Right forelimb (tissue), 1 donor: ENCODE measurements around the gene ZNF774.
A peak's percentile ranks its signal among the peaks of the same experiment; 100 is the strongest.
"Not testable (repeated sequence)": the region's sequence is repeated elsewhere in the genome, so short reads cannot be mapped to it uniquely, and the experiment has no call there.

Source experiments
- DNase-seq: peaks from one replicate; pipeline ENCODE4 v3.0.0-alpha.2; 2018

ZNF774 gene

DNA sequence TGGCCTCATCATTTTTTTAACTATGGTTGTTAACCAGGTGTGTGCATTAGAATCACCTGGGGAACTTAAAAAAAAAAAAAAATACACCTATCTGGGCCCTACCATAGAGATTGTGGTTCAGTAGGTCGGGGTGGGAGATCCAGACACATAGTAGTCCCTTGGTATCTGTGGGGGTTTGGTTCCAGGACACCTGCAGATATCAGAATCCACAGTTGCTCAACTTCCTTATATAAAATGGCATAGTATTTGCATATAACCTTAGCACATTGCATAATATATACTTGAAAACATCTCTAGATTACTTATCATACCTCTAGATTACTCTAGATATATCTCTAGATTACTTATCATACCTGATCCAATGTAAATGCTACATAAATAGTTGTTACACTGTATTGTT is 41.0 kb downstream of the ZNF774 start:
- DNase-seq: no peak

DNA sequence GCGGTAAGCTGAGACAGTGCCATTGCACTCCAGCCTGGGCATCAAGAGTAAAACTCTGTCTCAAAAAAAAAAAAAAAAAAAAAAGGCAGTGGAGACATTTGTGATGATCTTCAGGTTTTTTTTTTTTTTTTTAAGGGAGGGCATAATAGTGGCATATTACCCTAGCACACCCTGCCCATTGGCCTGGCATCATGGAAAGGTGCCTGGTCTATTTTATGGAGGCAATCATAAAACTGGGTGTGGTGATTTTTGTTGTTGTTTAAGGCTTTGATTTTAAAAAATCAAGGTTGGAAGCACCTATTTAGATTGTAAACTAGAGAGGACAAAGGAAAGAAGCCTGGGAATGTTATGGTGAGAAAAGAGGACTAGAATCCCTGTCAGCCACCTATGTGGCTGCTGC is 42.0 kb downstream of the ZNF774 start:
- no peak for DNase-seq

DNA sequence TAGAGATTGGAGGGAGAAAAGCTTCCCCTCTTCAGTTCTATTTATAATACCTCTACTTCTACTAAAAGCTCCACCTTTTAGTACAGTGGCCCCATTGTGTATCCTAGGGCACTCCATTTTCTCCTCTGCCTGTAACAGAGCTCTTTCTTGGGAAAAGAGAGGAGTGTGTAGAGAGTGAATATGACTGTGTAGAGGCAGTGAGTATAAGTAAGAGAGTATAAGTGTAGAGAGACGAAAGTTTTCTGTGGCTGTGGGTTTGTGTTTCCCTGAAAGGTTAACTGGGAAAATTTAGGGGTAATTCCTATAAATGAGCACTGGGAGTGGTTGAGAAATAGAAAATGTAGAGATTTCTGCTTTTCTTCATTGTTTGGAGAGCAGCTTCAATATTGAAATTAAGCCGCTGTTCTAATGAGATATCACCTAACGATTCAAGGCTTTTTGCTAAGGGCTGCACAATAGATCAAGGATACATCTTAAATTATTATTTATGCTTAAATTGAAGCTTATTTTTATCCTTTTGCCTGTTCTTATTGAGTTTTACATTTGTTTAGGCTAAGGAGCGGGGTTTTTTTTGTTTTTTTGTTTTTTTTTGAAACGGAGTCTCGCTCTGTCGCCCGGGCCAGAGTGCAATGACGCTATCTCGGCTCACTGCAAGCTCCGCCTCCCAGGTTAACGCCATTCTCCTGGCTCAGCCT is 42.8 kb downstream of the ZNF774 start:
- DNase-seq: no peak

DNA sequence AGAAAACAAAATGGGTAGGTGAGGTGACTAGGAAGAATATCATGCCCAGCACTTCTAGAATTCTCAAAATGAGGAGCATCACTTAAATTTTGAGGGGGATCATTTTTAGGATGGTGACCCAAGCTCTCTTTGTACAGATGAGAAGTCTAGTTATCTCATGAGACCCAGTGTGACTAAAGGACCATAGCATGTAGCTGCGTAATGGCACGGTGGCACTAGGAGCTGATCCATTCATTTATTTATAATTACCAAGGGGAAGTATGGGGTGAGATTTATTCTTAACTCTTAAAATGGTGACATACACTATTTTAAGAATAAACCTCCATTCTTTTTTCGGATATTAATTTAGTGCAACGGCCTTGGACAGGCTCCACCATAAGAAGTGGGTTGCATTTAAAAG is 44.2 kb downstream of the ZNF774 start:
- DNase-seq: no peak

DNA sequence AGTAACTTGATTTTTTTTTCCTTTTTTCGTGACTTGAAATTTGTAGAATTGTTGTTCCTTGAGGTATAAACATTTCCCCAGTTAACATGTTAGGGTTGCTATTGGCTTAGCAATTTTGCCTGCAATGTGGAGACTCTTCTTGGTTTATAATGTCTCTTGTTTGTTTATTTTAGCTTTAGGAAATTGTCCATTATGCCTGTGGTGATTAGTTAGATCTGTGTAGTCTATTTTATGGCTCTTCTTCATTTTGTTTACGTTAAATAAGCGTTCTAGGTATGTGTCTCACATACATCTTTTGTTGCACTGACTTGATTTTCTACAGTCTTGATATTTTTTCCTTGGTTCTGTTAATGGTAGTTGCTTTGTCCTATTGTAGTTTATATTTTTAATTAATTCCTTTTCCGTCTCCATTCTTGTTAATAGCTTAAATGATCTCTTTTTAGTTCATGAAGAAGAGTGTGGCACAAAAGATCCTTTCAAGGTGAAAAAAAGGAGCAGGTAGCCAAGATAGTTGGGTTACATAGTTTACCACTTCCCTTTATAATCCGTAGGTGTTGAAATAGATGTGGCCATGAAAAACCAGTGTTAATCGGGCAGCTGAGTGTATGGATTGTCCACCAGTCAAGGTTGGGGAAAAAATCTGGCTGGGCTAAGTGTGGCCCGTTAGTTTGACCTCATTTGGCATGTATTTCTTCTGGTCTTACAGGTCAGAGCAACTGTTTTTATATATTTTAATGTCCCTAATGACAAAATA is 48.1 kb downstream of the ZNF774 start:
- no peak for DNase-seq

DNA sequence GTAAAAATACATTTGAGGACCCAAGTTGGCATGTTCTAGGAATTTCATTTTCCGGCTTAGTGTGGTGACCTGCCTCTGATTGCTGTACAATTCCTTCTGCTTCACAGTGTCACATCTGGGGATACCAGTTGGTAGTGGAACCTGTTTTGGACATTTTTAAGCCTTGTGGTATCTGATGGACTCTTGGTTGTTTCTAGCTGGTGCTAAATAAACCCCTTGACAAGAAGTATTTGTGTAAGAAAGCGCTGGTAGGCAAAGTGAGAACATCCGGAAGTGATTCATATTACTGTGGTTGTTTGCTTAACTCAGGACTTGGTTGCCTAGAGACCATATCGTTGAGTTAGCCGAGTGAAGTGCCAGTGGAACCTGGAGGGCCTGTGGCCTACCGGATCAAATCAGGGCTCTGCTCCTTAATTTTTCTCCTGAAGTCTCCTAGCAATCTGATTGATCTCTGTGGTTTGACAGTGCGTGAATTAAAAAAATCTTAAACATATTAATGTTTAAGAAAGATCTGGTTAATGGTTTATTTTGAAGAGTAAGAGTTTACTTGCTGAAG is 48.8 kb downstream of the ZNF774 start:
- DNase-seq: peak; percentile 60

DNA sequence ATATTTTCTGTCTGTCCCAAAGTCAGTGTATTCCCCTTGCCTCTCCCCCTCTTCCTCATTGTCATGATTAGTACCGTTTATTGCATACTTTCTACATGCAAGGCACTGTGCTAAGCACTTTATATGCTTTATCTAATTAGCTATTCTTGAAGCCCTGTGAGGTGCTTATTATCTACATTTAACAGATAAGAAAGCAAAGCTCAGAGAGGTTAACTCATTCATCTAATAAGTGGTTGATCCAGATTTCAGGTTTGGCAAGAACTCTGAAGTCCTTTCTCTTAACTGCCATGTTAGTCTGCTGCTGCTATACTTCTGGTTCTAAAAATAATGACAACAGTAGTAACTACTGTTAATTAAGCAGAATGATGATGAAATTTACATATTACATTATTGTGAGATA is 49.4 kb downstream of the ZNF774 start:
- no peak for DNase-seq

DNA sequence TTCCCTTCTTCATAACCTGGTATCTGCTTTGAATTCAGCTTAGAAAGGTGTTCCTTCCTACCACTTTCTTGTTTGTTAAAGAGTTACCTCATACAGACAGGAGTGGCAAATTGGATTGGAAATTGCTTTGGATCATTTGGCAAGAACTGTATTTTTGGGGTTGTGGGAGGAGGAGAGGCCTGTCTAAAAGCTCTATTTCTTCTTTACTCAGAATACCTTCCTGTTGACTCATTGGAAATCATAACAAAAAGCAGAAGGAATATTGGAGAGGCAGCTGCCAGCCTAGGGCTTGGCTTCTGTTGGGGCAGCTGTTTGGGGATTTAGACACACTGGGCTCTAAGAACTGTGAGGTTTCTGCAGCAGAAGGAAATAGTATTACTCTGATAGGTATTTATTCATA is 50.1 kb downstream of the ZNF774 start:
- DNase-seq: peak; percentile 70

DNA sequence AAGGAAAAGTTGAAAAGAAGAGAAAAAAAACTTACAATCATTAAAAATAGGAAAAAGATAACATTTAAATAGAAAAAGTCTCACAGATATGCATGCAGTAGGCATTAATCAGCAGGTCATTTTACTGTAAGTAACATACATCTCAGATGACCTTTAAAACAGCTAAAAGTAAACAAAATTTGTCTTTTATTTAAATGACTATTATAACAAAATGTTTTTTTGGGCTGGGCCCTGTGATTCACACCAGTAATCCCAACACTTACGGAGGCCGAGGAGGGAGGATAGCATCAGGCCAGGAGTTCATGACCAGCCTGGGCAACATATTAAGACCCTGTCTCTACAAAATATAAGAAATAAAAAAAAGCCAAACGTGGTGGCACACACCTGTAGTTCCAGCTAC is 50.7 kb downstream of the ZNF774 start:
- no peak for DNase-seq

DNA sequence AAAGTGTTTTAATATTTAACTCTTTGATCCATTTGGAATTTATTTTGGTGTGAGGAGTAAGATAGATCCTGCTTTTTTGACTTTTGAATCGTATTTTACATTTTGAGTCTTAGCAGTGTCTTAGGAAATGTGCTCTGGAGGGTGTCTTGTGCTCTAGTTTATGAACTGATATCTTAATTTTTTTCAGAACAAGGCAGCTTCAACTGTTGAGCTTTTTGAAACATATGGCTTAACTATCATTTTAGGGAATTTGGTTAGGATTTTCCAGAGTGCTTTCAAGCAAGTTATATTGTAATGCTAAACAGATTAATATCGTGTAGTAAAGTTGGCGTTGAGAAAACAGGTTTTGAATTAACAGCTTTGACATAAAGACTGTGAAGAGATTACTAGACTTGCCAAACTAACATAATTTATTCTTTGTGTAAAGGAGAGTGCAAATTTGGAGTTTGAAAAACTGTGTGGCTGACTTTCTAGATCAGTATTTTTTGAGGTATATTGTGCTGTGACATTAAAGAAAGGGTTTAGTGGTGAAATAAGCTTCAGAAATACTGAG is 53.0 kb downstream of the ZNF774 start:
- no peak for DNase-seq

DNA sequence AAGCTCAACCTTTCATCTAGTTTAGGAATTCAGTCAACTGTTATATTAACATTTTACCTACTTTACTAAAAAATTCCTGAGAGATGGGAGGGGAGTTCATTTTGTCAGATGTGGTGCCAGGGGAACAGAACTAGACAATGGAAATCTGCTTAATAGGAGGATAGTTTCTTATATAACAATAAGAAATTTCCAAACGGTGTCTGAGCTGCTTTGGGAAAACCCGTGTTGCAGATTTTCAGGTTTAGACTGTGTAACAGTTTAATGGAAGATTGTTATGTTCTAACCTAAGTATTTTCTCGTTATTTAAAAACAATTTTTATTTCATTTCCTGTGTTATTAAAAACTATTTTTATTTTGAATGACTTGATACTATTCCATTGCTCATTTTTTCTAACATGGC is 55.3 kb downstream of the ZNF774 start:
- DNase-seq: no peak

DNA sequence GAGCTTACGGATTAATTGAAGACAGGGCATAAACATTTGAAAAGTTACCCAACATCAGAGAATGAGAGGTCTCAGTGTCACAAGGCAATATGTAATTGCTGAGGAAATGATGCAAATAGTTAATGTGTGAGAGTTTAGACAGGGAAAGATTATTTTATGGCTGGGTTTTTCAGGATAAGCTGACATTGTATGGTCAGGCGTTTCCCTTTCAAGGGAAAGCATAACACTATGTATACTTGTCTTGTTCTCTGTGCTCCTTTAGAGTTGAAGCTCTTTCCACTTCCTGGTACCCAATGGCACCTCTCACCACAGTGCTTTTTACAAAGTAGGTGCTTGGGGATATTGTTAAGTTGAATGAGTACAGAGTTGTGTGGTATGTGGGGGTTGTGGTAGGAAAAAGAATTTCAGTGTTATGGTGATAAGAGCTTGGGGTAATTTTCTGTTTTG is 55.8 kb downstream of the ZNF774 start:
- no peak for DNase-seq

DNA sequence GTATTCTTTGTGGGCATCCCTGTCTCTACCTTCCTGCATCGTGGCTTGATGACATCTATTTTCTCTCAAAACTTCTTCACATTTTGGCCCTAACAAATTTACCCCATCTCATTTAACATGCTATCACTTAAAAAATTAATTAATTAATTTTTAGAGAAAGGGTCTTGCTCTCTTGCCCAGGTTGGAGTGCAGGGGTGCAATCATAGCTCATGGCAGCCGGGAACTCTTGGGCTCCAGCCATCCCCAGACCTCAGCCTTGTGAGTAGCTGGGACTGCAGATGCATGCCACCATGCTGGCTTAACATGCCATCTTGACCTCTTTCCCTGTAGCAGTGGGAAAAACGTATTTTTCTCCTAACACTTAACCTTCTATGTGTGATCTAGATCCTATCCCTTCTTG is 56.6 kb downstream of the ZNF774 start:
- no peak for DNase-seq

DNA sequence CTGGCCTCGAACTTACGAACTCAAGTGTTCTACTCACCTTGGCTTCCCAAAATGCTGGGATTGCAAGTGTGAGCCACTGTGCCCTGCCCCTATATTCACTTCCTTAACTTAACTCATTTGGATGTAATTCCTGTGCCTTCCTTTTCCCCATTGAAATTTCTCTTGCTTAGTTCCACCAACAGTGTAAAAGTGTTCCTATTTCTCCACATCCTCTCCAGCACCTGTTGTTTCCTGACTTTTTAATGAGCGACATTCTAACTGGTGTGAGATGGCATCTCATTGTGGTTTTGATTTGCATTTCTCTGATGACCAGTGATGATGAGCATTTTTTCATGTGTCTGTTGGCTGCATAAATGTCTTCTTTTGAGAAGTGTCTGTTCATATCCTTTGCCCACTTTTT is 57.5 kb downstream of the ZNF774 start:
- DNase-seq: not testable (repeated sequence)

DNA sequence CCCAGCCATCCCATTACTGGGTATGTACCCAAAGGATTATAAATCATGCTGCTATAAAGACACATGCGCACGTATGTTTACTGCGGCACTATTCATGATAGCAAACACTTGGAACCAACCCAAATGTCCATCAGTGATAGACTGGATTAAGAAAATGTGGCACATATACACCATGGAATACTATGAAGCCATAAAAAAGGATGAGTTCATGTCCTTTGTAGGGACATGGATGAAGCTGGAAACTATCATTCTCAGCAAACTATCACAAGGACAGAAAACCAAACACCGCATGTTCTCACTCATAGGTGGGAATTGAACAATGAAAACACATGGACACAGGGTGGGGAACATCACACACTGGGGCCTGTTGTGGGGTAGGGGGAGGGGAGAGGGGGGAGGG is 58.2 kb downstream of the ZNF774 start:
- not testable (repeated sequence) for DNase-seq

DNA sequence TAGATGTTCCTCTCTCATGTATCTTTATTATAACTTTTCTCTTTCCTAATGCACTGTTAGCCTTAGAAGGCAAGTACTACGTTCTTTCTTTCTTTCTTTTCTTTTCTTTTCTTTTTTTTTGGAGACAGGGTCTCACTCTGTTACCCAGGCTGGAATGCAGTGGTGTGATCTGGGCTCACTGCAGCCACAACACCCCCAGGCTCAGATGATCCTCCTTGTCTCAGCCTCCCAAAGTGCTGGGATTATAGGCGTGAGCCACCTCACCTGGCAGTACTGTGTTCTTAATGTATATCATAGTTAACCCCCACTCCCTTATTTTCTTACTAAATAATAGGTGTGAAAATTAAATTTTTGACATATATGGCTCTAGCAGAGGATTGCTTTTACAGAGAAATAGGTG is 59.1 kb downstream of the ZNF774 start:
- no peak for DNase-seq
